HepG2 (cell line): ENCODE data around the gene NAIF1. TPM values are rescaled to one million over a fixed set of nuclear protein-coding genes. Genes with fewer than 3 reads are reported as not detected.

Experiments
- ATF7-NPFF ChIP-seq: sonication (generic); formaldehyde crosslinking; IDR thresholded peaks from 2 replicates; pipeline ENCODE4 v1.8.1; 2023; ENCODE audit warnings: mild to moderate bottlenecking, low read depth, missing genetic modification reagents, moderate library complexity
- CAMTA2 ChIP-seq: sonication (generic); formaldehyde crosslinking; IDR thresholded peaks from 2 replicates; pipeline ENCODE4 v1.4.0; 2020; ENCODE audit warnings: mild to moderate bottlenecking, missing genetic modification reagents, borderline replicate concordance
- CEBPB ChIP-seq: IDR thresholded peaks from 2 replicates; pipeline ENCODE4 v1.6.1; 2011; ENCODE audit warnings: low read depth, low read length, improper control_type of control experiment, borderline replicate concordance
- HNF4A ChIP-seq: sonication (generic); formaldehyde crosslinking; IDR thresholded peaks from 2 replicates; pipeline ENCODE4 v1.4.0; 2020; ENCODE audit warnings: missing genetic modification reagents
- PTBP1 ChIP-seq: fragments of 200-400 bp; formaldehyde crosslinking; IDR thresholded peaks from 2 replicates; pipeline ENCODE4 v1.6.1; 2018; ENCODE audit warnings: low read length, low read depth; ENCODE audit not compliant: poor library complexity, severe bottlenecking
- SOX5 ChIP-seq: IDR thresholded peaks from 2 replicates; pipeline ENCODE4 v1.6.1; 2016; ENCODE audit warnings: borderline replicate concordance
- ZNF564 ChIP-seq: sonication (generic); formaldehyde crosslinking; IDR thresholded peaks from 2 replicates; pipeline ENCODE4 v1.8.1; 2023; ENCODE audit warnings: mild to moderate bottlenecking, missing genetic modification reagents
- ZSCAN31 ChIP-seq: sonication (generic); formaldehyde crosslinking; IDR thresholded peaks from 2 replicates; pipeline ENCODE4 v1.5.0; 2020; ENCODE audit warnings: low read depth, mild to moderate bottlenecking, missing genetic modification reagents
- ZSCAN9 ChIP-seq: IDR thresholded peaks from 2 replicates; pipeline ENCODE4 v1.6.1; 2016; ENCODE audit warnings: borderline replicate concordance
- polyA plus RNA-seq, 8 experiments: library from polyadenylated mRNA; depleted of rRNA in 3 of 8; stranded (reverse) in 7 of 8; unstranded in 1 of 8; fragments of >200 nt; fragmentation: Illumina TruSeq in 4 of 8; extraction: Trizol in 4 of 8; gene quantifications; 2 replicates each; pipeline versions ENCODE4 v1.2.1 to v1.2.3, GENCODE V29; 2011 to 2016; ENCODE audit warnings: low read depth in 4 of 8, missing spikeins in 1 of 8, mixed read lengths in 1 of 8; ENCODE audit not compliant: insufficient read depth in 1 of 8
- total RNA-seq, 5 experiments: library from RNA; depleted of rRNA; stranded (reverse); fragments of >200 nt; fragmentation: Illumina TruSeq; extraction: Trizol; gene quantifications; 2 replicates each; pipeline ENCODE4 v1.2.3, GENCODE V29; 2016; ENCODE audit warnings: low read depth in 1 of 5
- TF ChIP-seq, protein P1 (sequence below): sonication (generic); formaldehyde crosslinking; IDR thresholded peaks from 2 replicates; pipeline ENCODE4 v1.8.1; 2023; ENCODE audit warnings: missing genetic modification reagents, inconsistent platforms, borderline replicate concordance
- TF ChIP-seq, protein P2 (sequence below): sonication (generic); formaldehyde crosslinking; IDR thresholded peaks from 2 replicates; pipeline ENCODE4 v1.5.1; 2020; ENCODE audit warnings: mild to moderate bottlenecking, missing genetic modification reagents, moderate library complexity
- TF ChIP-seq, protein P3 (sequence below): sonication (generic); formaldehyde crosslinking; conservative IDR thresholded peaks from 2 replicates; pipeline ENCODE4 v1.4.0; 2020; ENCODE audit warnings: mild to moderate bottlenecking, missing genetic modification reagents, moderate library complexity
- TF ChIP-seq, protein P4 (sequence below): sonication (generic); formaldehyde crosslinking; IDR thresholded peaks from 2 replicates; pipeline ENCODE4 v1.4.0; 2020; ENCODE audit warnings: missing genetic modification reagents

NAIF1 gene
- total and polyA plus RNA-seq, 2 of the 13 experiments (the other 11 are each of a cell fraction or from before 2014, with no cell fraction given): 6.0 to 6.9 TPM

DNA sequence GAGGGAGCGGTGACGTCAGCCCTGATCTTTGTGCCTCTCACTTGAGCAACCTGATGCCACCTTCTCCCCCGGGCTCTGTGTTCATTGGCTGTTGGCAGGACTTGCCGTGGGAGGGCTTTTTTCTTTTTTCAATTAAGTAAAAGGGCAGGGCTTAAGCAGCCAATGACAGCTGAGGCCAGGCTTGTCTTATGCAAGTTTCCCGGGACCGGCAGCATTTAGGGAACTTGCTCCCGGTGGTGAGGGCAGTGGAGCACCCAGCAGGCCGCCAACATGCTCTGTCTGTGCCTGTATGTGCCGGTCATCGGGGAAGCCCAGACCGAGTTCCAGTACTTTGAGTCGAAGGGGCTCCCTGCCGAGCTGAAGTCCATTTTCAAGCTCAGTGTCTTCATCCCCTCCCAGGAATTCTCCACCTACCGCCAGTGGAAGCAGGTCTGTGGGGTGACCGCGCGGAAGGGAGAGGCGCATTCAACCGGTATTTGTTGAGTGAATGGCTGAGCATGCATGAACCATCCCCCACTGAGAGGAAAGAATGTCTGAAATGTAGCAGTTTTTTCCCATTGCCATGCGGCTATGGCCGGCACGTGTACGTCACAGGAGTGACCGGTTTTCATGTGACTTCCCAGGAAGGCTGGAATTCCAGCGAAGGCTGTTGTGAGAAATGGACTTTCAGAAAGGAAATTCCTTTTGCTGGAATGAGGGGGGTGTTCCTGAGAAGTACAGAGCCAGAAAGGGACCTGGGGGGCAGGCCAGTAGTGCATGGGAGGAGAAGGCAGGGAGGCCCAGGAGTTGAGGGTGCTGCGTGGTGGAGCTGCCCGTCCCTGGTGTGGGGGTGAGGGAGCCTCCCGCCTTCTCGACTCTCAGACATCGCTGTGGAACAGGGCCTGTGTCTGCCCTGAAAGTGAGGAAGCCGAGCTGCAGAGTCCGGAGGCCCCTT lies 31.4 kb upstream of the NAIF1 start (continued):
- TF ChIP-seq, protein P1, sequence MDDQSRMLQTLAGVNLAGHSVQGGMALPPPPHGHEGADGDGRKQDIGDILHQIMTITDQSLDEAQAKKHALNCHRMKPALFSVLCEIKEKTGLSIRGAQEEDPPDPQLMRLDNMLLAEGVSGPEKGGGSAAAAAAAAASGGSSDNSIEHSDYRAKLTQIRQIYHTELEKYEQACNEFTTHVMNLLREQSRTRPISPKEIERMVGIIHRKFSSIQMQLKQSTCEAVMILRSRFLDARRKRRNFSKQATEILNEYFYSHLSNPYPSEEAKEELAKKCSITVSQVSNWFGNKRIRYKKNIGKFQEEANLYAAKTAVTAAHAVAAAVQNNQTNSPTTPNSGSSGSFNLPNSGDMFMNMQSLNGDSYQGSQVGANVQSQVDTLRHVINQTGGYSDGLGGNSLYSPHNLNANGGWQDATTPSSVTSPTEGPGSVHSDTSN (CRISPR knock-in tag): 0 out of 2 replicates have a peak, but pooled peaks have one; percentile 58
- TF ChIP-seq, protein P2, sequence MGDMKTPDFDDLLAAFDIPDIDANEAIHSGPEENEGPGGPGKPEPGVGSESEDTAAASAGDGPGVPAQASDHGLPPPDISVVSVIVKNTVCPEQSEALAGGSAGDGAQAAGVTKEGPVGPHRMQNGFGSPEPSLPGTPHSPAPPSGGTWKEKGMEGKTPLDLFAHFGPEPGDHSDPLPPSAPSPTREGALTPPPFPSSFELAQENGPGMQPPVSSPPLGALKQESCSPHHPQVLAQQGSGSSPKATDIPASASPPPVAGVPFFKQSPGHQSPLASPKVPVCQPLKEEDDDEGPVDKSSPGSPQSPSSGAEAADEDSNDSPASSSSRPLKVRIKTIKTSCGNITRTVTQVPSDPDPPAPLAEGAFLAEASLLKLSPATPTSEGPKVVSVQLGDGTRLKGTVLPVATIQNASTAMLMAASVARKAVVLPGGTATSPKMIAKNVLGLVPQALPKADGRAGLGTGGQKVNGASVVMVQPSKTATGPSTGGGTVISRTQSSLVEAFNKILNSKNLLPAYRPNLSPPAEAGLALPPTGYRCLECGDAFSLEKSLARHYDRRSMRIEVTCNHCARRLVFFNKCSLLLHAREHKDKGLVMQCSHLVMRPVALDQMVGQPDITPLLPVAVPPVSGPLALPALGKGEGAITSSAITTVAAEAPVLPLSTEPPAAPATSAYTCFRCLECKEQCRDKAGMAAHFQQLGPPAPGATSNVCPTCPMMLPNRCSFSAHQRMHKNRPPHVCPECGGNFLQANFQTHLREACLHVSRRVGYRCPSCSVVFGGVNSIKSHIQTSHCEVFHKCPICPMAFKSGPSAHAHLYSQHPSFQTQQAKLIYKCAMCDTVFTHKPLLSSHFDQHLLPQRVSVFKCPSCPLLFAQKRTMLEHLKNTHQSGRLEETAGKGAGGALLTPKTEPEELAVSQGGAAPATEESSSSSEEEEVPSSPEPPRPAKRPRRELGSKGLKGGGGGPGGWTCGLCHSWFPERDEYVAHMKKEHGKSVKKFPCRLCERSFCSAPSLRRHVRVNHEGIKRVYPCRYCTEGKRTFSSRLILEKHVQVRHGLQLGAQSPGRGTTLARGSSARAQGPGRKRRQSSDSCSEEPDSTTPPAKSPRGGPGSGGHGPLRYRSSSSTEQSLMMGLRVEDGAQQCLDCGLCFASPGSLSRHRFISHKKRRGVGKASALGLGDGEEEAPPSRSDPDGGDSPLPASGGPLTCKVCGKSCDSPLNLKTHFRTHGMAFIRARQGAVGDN (CRISPR knock-in tag): peak; percentile 76
- TF ChIP-seq CAMTA2 (CRISPR knock-in tag): 0 out of 2 replicates have a peak, but pooled peaks have one; percentile 58
- 0 out of 2 replicates have a peak, but pooled peaks have one; percentile 30 for TF ChIP-seq ATF7-NPFF
- TF ChIP-seq PTBP1: no peak
- TF ChIP-seq, protein P3, sequence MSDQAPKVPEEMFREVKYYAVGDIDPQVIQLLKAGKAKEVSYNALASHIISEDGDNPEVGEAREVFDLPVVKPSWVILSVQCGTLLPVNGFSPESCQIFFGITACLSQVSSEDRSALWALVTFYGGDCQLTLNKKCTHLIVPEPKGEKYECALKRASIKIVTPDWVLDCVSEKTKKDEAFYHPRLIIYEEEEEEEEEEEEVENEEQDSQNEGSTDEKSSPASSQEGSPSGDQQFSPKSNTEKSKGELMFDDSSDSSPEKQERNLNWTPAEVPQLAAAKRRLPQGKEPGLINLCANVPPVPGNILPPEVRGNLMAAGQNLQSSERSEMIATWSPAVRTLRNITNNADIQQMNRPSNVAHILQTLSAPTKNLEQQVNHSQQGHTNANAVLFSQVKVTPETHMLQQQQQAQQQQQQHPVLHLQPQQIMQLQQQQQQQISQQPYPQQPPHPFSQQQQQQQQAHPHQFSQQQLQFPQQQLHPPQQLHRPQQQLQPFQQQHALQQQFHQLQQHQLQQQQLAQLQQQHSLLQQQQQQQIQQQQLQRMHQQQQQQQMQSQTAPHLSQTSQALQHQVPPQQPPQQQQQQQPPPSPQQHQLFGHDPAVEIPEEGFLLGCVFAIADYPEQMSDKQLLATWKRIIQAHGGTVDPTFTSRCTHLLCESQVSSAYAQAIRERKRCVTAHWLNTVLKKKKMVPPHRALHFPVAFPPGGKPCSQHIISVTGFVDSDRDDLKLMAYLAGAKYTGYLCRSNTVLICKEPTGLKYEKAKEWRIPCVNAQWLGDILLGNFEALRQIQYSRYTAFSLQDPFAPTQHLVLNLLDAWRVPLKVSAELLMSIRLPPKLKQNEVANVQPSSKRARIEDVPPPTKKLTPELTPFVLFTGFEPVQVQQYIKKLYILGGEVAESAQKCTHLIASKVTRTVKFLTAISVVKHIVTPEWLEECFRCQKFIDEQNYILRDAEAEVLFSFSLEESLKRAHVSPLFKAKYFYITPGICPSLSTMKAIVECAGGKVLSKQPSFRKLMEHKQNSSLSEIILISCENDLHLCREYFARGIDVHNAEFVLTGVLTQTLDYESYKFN (CRISPR knock-in tag): peak; percentile 76
- no peak for TF ChIP-seq ZNF564
- TF ChIP-seq HNF4A (CRISPR knock-in tag): peak; percentile 89
- peak; percentile 72 for TF ChIP-seq ZSCAN9 (CRISPR knock-in tag)
- TF ChIP-seq ZSCAN31 (CRISPR knock-in tag): peak; percentile 65
- TF ChIP-seq, protein P4, sequence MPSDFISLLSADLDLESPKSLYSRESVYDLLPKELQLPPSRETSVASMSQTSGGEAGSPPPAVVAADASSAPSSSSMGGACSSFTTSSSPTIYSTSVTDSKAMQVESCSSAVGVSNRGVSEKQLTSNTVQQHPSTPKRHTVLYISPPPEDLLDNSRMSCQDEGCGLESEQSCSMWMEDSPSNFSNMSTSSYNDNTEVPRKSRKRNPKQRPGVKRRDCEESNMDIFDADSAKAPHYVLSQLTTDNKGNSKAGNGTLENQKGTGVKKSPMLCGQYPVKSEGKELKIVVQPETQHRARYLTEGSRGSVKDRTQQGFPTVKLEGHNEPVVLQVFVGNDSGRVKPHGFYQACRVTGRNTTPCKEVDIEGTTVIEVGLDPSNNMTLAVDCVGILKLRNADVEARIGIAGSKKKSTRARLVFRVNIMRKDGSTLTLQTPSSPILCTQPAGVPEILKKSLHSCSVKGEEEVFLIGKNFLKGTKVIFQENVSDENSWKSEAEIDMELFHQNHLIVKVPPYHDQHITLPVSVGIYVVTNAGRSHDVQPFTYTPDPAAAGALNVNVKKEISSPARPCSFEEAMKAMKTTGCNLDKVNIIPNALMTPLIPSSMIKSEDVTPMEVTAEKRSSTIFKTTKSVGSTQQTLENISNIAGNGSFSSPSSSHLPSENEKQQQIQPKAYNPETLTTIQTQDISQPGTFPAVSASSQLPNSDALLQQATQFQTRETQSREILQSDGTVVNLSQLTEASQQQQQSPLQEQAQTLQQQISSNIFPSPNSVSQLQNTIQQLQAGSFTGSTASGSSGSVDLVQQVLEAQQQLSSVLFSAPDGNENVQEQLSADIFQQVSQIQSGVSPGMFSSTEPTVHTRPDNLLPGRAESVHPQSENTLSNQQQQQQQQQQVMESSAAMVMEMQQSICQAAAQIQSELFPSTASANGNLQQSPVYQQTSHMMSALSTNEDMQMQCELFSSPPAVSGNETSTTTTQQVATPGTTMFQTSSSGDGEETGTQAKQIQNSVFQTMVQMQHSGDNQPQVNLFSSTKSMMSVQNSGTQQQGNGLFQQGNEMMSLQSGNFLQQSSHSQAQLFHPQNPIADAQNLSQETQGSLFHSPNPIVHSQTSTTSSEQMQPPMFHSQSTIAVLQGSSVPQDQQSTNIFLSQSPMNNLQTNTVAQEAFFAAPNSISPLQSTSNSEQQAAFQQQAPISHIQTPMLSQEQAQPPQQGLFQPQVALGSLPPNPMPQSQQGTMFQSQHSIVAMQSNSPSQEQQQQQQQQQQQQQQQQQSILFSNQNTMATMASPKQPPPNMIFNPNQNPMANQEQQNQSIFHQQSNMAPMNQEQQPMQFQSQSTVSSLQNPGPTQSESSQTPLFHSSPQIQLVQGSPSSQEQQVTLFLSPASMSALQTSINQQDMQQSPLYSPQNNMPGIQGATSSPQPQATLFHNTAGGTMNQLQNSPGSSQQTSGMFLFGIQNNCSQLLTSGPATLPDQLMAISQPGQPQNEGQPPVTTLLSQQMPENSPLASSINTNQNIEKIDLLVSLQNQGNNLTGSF (CRISPR knock-in tag): peak; percentile 65; the same call in 1 of the 2 replicates
- TF ChIP-seq CEBPB: peak; percentile 94
- TF ChIP-seq SOX5 (CRISPR knock-in tag): peak; percentile 22; the same call in 1 of the 2 replicates
